Measurements from ENCODE around the gene TNIK.

- TF ChIP-seq POLR2A (IDR thresholded peaks at IDR 0.05; ENCODE audit: low read depth, low read length) (no peak), POLR2AphosphoS5 (IDR thresholded peaks at IDR 0.05; ENCODE audit: low read depth, low read length) (no peak), TAF1 (IDR thresholded peaks at IDR 0.05; ENCODE audit: borderline replicate concordance, low read depth, low read length) (no peak)
Measured at GRCh38 chr3:171122861-171123260, 337.3 kb downstream of the TNIK start.

Measured in GM12892 (cell line).